IMR-90 (cell line): ENCODE data around the gene UTF1. TPM values are rescaled to one million over a fixed set of nuclear protein-coding genes. Genes with fewer than 3 reads are reported as not detected.

Experiments
- ATAC-seq: fragments of 200-7000 bp; cut with Tn5 transposase; 2 replicates; pipeline ENCODE4 v1.9.1; 2020; ENCODE audit warnings: low read depth, mild to moderate bottlenecking, moderate library complexity
- BruUV-seq: library from RNA; stranded (reverse); fragments of 400-500 nt; replicated peaks from 2 replicates; lab custom pipeline; 2021; lab: Mats Ljungman, UMichigan
- CTCF ChIA-PET: fragments of 300-600 bp; formaldehyde crosslinking; extraction: SDS; loops from one replicate; lab custom pipeline; 2021; ENCODE audit warnings: antibody characterized with exemption; lab: Yijun Ruan, JAX
- POLR2A ChIA-PET: fragments of 300-600 bp; sonication (Branson Sonifier 250); formaldehyde crosslinking; loops from one replicate; lab custom pipeline; 2022; ENCODE audit warnings: antibody characterized with exemption; ENCODE audit not compliant: unreplicated experiment; lab: Charles Lee
- DNase-seq: peaks from one replicate; pipeline ENCODE4 v3.0.0; 2013
- H2AFZ ChIP-seq: replicated peaks from 2 replicates; pipeline ENCODE3; 2013; ENCODE audit warnings: low read length, mild to moderate bottlenecking; ENCODE audit not compliant: poor library complexity
- H2AK5ac ChIP-seq: 2 replicates; pipeline ENCODE4 v1.6.1; 2013; ENCODE audit warnings: low read depth, low read length, inconsistent platforms
- H2AK9ac ChIP-seq: replicated peaks from 2 replicates; pipeline ENCODE3; 2013; ENCODE audit warnings: mild to moderate bottlenecking, low read depth, low read length, moderate library complexity; ENCODE audit not compliant: poor library complexity
- H2BK120ac ChIP-seq: 2 replicates; pipeline ENCODE4 v1.6.1; 2013; ENCODE audit warnings: low read depth, low read length, inconsistent platforms
- H2BK15ac ChIP-seq: 3 replicates; pipeline ENCODE4 v1.6.1; 2013; ENCODE audit warnings: low read depth, low read length, inconsistent platforms
- H2BK20ac ChIP-seq: 2 replicates; pipeline ENCODE4 v1.6.1; 2013; ENCODE audit warnings: low read depth, mild to moderate bottlenecking, inconsistent platforms, low read length, moderate library complexity
- H2BK5ac ChIP-seq: 2 replicates; pipeline ENCODE4 v1.6.1; 2013; ENCODE audit warnings: mild to moderate bottlenecking, low read depth, low read length, inconsistent platforms; ENCODE audit not compliant: poor library complexity, severe bottlenecking
- H3K14ac ChIP-seq: replicated peaks from 2 replicates; pipeline ENCODE4 v1.6.1; 2013; ENCODE audit warnings: low read depth, low read length, inconsistent platforms
- H3K18ac ChIP-seq: 2 replicates; pipeline ENCODE4 v1.6.1; 2013; ENCODE audit warnings: low read depth, low read length, control low read depth
- H3K23ac ChIP-seq: 2 replicates; pipeline ENCODE4 v1.6.1; 2013; ENCODE audit warnings: low read depth, low read length, inconsistent platforms
- H3K27ac ChIP-seq: 2 replicates; pipeline ENCODE4 v1.5.1; 2013; ENCODE audit warnings: mild to moderate bottlenecking, control low read depth, low read length; ENCODE audit not compliant: insufficient read depth
- H3K27me3 ChIP-seq: 2 replicates; pipeline ENCODE4 v1.6.1; 2013; ENCODE audit warnings: low read length; ENCODE audit not compliant: control insufficient read depth, insufficient read depth
- H3K36me3 ChIP-seq: 2 replicates; pipeline ENCODE4 v1.6.1; 2013; ENCODE audit warnings: low read length, mixed read lengths; ENCODE audit not compliant: control insufficient read depth, insufficient read depth
- H3K4ac ChIP-seq: 2 replicates; pipeline ENCODE4 v1.6.1; 2013; ENCODE audit warnings: low read depth, low read length, inconsistent platforms
- H3K4me1 ChIP-seq: 2 replicates; pipeline ENCODE4 v1.6.1; 2013; ENCODE audit warnings: low read length, mixed read lengths; ENCODE audit not compliant: control insufficient read depth, insufficient read depth
- H3K4me2 ChIP-seq: 2 replicates; pipeline ENCODE4 v1.6.1; 2013; ENCODE audit warnings: low read depth, mild to moderate bottlenecking, control low read depth, low read length, moderate library complexity
- H3K4me3 ChIP-seq: 2 replicates; pipeline ENCODE4 v1.5.1; 2013; ENCODE audit warnings: low read depth, mild to moderate bottlenecking, control low read depth, low read length, moderate library complexity; ENCODE audit not compliant: insufficient read depth
- H3K56ac ChIP-seq: 2 replicates; pipeline ENCODE4 v1.6.1; 2013; ENCODE audit warnings: low read length, inconsistent platforms; ENCODE audit not compliant: insufficient read depth; ENCODE audit errors: extremely low read depth
- H3K79me1 ChIP-seq, 2 experiments: 2 replicates each; pipeline ENCODE4 v1.6.1; 2013; ENCODE audit warnings: low read length in 2 of 2, inconsistent platforms in 1 of 2, low read depth in 1 of 2
- H3K9ac ChIP-seq: 2 replicates; pipeline ENCODE4 v1.6.1; 2013; ENCODE audit warnings: low read depth, low read length, control low read depth
- H3K9me1 ChIP-seq: 2 replicates; pipeline ENCODE4 v1.6.1; 2013; ENCODE audit warnings: low read length, inconsistent platforms; ENCODE audit not compliant: insufficient read depth
- H3K9me3 ChIP-seq: 2 replicates; pipeline ENCODE4 v1.6.1; 2013; ENCODE audit warnings: low read length; ENCODE audit not compliant: control insufficient read depth, insufficient read depth
- H4K20me1 ChIP-seq: 2 replicates; pipeline ENCODE4 v1.6.1; 2013; ENCODE audit warnings: low read length, inconsistent platforms; ENCODE audit not compliant: insufficient read depth
- H4K5ac ChIP-seq: 2 replicates; pipeline ENCODE4 v1.6.1; 2013; ENCODE audit warnings: mild to moderate bottlenecking, low read depth, low read length, control low read depth
- H4K8ac ChIP-seq, 2 experiments: 2 replicates each; pipeline ENCODE4 v1.6.1; 2013; ENCODE audit warnings: low read depth in 2 of 2, low read length in 2 of 2, control low read depth in 1 of 2, inconsistent platforms in 1 of 2
- H4K91ac ChIP-seq: 2 replicates; pipeline ENCODE4 v1.6.1; 2013; ENCODE audit warnings: low read depth, low read length, inconsistent platforms; ENCODE audit not compliant: insufficient read depth
- BHLHE40 ChIP-seq: fragments of 150-350 bp; IDR thresholded peaks from 2 replicates; pipeline ENCODE4 v1.6.1; 2016; ENCODE audit warnings: mild to moderate bottlenecking, low read depth, low read length
- CHD1 ChIP-seq: IDR thresholded peaks from 2 replicates; pipeline ENCODE4 v1.6.1; 2012; ENCODE audit warnings: low read depth, low read length, improper control_type of control experiment
- CTCF ChIP-seq: conservative IDR thresholded peaks from 2 replicates; pipeline ENCODE4 v1.5.1; 2012; ENCODE audit warnings: mild to moderate bottlenecking, low read depth, low read length, improper control_type of control experiment
- ELK1 ChIP-seq: fragments of 150-350 bp; IDR thresholded peaks from 2 replicates; pipeline ENCODE4 v1.6.1; 2016; ENCODE audit warnings: low read depth, mild to moderate bottlenecking, low read length, moderate library complexity, borderline replicate concordance
- MXI1 ChIP-seq: IDR thresholded peaks from 2 replicates; pipeline ENCODE4 v1.6.1; 2012; ENCODE audit warnings: low read depth, mild to moderate bottlenecking, low read length, moderate library complexity, borderline replicate concordance
- NFE2L2 ChIP-seq: fragments of 150-350 bp; IDR thresholded peaks from 2 replicates; pipeline ENCODE4 v1.6.1; 2016; ENCODE audit warnings: low read depth, mild to moderate bottlenecking, low read length
- RAD21 ChIP-seq: IDR thresholded peaks from 2 replicates; pipeline ENCODE4 v1.6.1; 2012; ENCODE audit warnings: low read length, improper control_type of control experiment
- RCOR1 ChIP-seq: IDR thresholded peaks from 2 replicates; pipeline ENCODE4 v1.6.1; 2012; ENCODE audit warnings: mild to moderate bottlenecking, low read length, improper control_type of control experiment; ENCODE audit not compliant: insufficient replicate concordance
- SMC3 ChIP-seq: fragments of 150-350 bp; IDR thresholded peaks from 2 replicates; pipeline ENCODE4 v1.6.1; 2016; ENCODE audit warnings: low read depth, mild to moderate bottlenecking, antibody characterized with exemption, low read length, moderate library complexity
- USF2 ChIP-seq: fragments of 150-350 bp; IDR thresholded peaks from 2 replicates; pipeline ENCODE4 v1.6.1; 2017; ENCODE audit warnings: mild to moderate bottlenecking, antibody characterized with exemption, low read length, low read depth
- WGBS, 2 experiments: methylation state at CpG; one replicate each; pipeline versions ENCODE4 v1.1.5 to v1.1.7; 2013; ENCODE audit warnings: missing lambda C conversion rate in 2 of 2; ENCODE audit not compliant: insufficient read length in 1 of 2; ENCODE audit errors: extremely low coverage in 2 of 2; 5-methylcytosine and 5-hydroxymethylcytosine counted together
- dilution Hi-C: fragments of 300-500 bp; cut with HindIII; formaldehyde crosslinking; loops from one replicate; pipeline ENCODE4 v1.14.3; 2018; ENCODE audit warnings: low sequenced_read_pairs; ENCODE audit not compliant: unreplicated experiment
- in situ Hi-C: fragments of 300-500 bp; cut with MboI; formaldehyde crosslinking; loops from 3 replicates; pipeline ENCODE4 v1.14.3; 2019; ENCODE audit warnings: low sequenced_read_pairs, inconsistent platforms, mixed read lengths
- intact Hi-C: fragments of 100-400 bp; cut with micrococcal nuclease; formaldehyde crosslinking; loops from 2 replicates; pipeline ENCODE4 v1.10.0; 2022
- polyA plus RNA-seq, 3 experiments: library from polyadenylated mRNA; depleted of rRNA; stranded (reverse); fragments of >200 nt; gene quantifications; 2 replicates each; pipeline ENCODE4 v1.2.3, GENCODE V29; 2012; ENCODE audit warnings: low replicate concordance in 1 of 3
- total RNA-seq: library from RNA; depleted of rRNA; stranded (reverse); fragments of >200 nt; gene quantifications from 2 replicates; pipeline ENCODE4 v1.2.3, GENCODE V29; 2012

The UTF1 gene
- total and polyA plus RNA-seq, 2 of the 4 experiments (the other 2 are of a cell fraction), result not detected

GRCh38 chr10:133211141-133211830 is 18.7 kb upstream of the UTF1 start:
- Histone ChIP-seq H3K36me3 (no peaks in the 10 kb centered on the region), H3K23ac (no peak overlapping the region), H3K4me3 (no peak overlapping the region), H3K4me1 (no peaks in the 10 kb centered on the region), H2BK5ac (no peak overlapping the region), H3K9me1 (no peaks in the 10 kb centered on the region), H3K14ac (no peak overlapping the region), H4K91ac (no peak overlapping the region), H3K56ac (no peak overlapping the region), H3K9ac (no peak overlapping the region), H4K5ac (no peak overlapping the region), H3K4me2 (no peak overlapping the region), H2BK15ac (no peak overlapping the region), H3K27ac (no peak overlapping the region), H4K20me1 (no peaks in the 10 kb centered on the region), H2AK9ac (no peak overlapping the region), H2AFZ (no peak overlapping the region), H2BK120ac (no peak overlapping the region), H3K18ac (no peak overlapping the region), H3K79me1 (no peaks in the 10 kb centered on the region), H3K27me3 (no peaks in the 10 kb centered on the region), H2AK5ac (no peak overlapping the region), H3K9me3 (peaks cover 2% of the 10 kb centered on the region; the same call in 1 of the 2 replicates), H2BK20ac (no peak overlapping the region), H3K4ac (no peak overlapping the region), H4K8ac (no peak overlapping the region)
- ChIA-PET POLR2A (no interaction called here), CTCF (no interaction called here)
- WGBS, 2 experiments, result 20% methylated on average over 1 of the region's 25 CpGs; no CpG with 5 or more reads in 1 of the 2 experiments
- dilution Hi-C loops (no loop called here), in situ Hi-C loops (no loop called here), intact Hi-C loops (no loop called here)
- TF ChIP-seq USF2, result no peak
- TF ChIP-seq CHD1, result no peak
- TF ChIP-seq RAD21, result no peak
- no peak for TF ChIP-seq SMC3
- TF ChIP-seq NFE2L2, result no peak
- TF ChIP-seq CTCF, result no peak
- TF ChIP-seq RCOR1, result no peak
- TF ChIP-seq ELK1, result no peak
- no peak for TF ChIP-seq BHLHE40
- no peak for TF ChIP-seq MXI1
- DNase-seq, result no peak
- no TSS peak for BruUV-seq
- ATAC-seq, result no peak
